Epithelial cell of esophagus (primary cell): ENCODE measurements around the gene ATP6V1F.

ENCODE experiments used
- DNase-seq: peaks from one replicate; pipeline ENCODE4 v3.0.0; 2010; ENCODE audit warnings: low read depth
- H3K4me3 ChIP-seq: 2 replicates; pipeline ENCODE4 v1.5.1; 2011; ENCODE audit warnings: mild to moderate bottlenecking, low read length, control low read depth
- CTCF ChIP-seq: IDR thresholded peaks from 2 replicates; pipeline ENCODE4 v1.5.1; 2011; ENCODE audit warnings: low read depth, mild to moderate bottlenecking, low read length, control low read depth, inconsistent platforms; ENCODE audit not compliant: insufficient read depth; ENCODE audit errors: missing control alignments

ATP6V1F gene

GRCh38 chr7:128835790-128836641 lies 26.6 kb upstream of the ATP6V1F start:
- no peak for DNase-seq
- TF ChIP-seq CTCF: no peak
- no peak overlapping the region for H3K4me3 ChIP-seq

GRCh38 chr7:128836729-128837348 lies 25.8 kb upstream of the ATP6V1F start:
- no peak overlapping the region for H3K4me3 ChIP-seq
- no peak for TF ChIP-seq CTCF
- no peak for DNase-seq

GRCh38 chr7:128837521-128837921 lies 25.1 kb upstream of the ATP6V1F start:
- TF ChIP-seq CTCF: no peak
- no peak overlapping the region for H3K4me3 ChIP-seq
- DNase-seq: no peak

- no peak for TF ChIP-seq CTCF
- no peak for DNase-seq
- no peak overlapping the region for H3K4me3 ChIP-seq
Observed at GRCh38 chr7:128838109-128838779, 24.4 kb upstream of the ATP6V1F start.

- no peak for DNase-seq
- TF ChIP-seq CTCF: no peak
Observed at GRCh38 chr7:128838981-128839731, 23.5 kb upstream of the ATP6V1F start.

GRCh38 chr7:128839751-128840177 lies 22.9 kb upstream of the ATP6V1F start:
- no peak for TF ChIP-seq CTCF
- DNase-seq: no peak
- no peak overlapping the region for H3K4me3 ChIP-seq

More at GRCh38 chr7:128838981-128839731, 23.5 kb upstream of the ATP6V1F start:
- H3K4me3 ChIP-seq: no peak overlapping the region
